Measurements from ENCODE around the gene MAST3. TPM values are rescaled to one million over a fixed set of nuclear protein-coding genes. Genes with fewer than 3 reads are reported as not detected.

Gene MAST3
- total RNA-seq, 1 experiment from 2014 or later: 11.5 TPM

- ChIA-PET CTCF (interaction anchor here (0.6 to 6.3 kb wide), 8 partner anchors 9 to 122 kb away, joined by 3 to 46 read pairs (median 4); partner anchors contain the start of gene ARRDC2), POLR2A (no interaction called here)
These were observed 37.1 kb upstream of the MAST3 start for GRCh38 chr19:18060472-18060871.

More at GRCh38 chr19:18060472-18060871, 37.1 kb upstream of the MAST3 start:
- DNase-seq (ENCODE audit: low spot score) (no peak), ATAC-seq (peak; percentile 8)
- H3K27ac Mint-ChIP-seq: no peak overlapping the region
- no peak for TF ChIP-seq ZNF671 (CRISPR knock-in tag; IDR thresholded peaks at IDR 0.05)
- TF ChIP-seq, protein P1, sequence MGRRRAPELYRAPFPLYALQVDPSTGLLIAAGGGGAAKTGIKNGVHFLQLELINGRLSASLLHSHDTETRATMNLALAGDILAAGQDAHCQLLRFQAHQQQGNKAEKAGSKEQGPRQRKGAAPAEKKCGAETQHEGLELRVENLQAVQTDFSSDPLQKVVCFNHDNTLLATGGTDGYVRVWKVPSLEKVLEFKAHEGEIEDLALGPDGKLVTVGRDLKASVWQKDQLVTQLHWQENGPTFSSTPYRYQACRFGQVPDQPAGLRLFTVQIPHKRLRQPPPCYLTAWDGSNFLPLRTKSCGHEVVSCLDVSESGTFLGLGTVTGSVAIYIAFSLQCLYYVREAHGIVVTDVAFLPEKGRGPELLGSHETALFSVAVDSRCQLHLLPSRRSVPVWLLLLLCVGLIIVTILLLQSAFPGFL (CRISPR knock-in tag; IDR thresholded peaks at IDR 0.05; ENCODE audit: borderline replicate concordance): no peak
- TF ChIP-seq AFF4 (CRISPR knock-in tag; IDR thresholded peaks at IDR 0.05; ENCODE audit: borderline replicate concordance): no peak
- TF ChIP-seq NFYB (CRISPR knock-in tag; conservative IDR thresholded peaks at IDR 0.05; ENCODE audit: low read depth): peak; percentile 58
- TF ChIP-seq, protein P2, sequence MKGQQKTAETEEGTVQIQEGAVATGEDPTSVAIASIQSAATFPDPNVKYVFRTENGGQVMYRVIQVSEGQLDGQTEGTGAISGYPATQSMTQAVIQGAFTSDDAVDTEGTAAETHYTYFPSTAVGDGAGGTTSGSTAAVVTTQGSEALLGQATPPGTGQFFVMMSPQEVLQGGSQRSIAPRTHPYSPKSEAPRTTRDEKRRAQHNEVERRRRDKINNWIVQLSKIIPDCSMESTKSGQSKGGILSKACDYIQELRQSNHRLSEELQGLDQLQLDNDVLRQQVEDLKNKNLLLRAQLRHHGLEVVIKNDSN (CRISPR knock-in tag; IDR thresholded peaks at IDR 0.05): peak; percentile 82
- TF ChIP-seq ATF1 (CRISPR knock-in tag; IDR thresholded peaks at IDR 0.05): no peak
- TF ChIP-seq, protein P3, sequence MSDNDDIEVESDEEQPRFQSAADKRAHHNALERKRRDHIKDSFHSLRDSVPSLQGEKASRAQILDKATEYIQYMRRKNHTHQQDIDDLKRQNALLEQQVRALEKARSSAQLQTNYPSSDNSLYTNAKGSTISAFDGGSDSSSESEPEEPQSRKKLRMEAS (CRISPR knock-in tag; IDR thresholded peaks at IDR 0.05): no peak
- TF ChIP-seq ZNF281 (CRISPR knock-in tag; IDR thresholded peaks at IDR 0.05): no peak
- TF ChIP-seq FOXK1 (CRISPR knock-in tag; IDR thresholded peaks at IDR 0.05): no peak
- no peak for TF ChIP-seq EMX1 (CRISPR knock-in tag; IDR thresholded peaks at IDR 0.05)
- TF ChIP-seq USF2 (CRISPR knock-in tag; IDR thresholded peaks at IDR 0.05): peak; percentile 91
- no peaks in the 10 kb centered on the region; the same call in 1 of the 2 replicates for H3K27me3 Mint-ChIP-seq (ENCODE audit: low read depth)
- H3K4me3 Mint-ChIP-seq: no peak overlapping the region
- no peaks in the 10 kb centered on the region; the same call in 1 of the 2 replicates for H3K9me3 Mint-ChIP-seq
- peaks cover 5% of the 10 kb centered on the region for H3K4me1 Mint-ChIP-seq
- H3K36me3 Mint-ChIP-seq: no peaks in the 10 kb centered on the region

Measured in WTC11 (cell line).